ENCODE results near the gene EPS8L1. TPM values are rescaled to one million over a fixed set of nuclear protein-coding genes. Genes with fewer than 3 reads are reported as not detected.

EPS8L1 gene
- polyA plus RNA-seq, 1 donor from 2014 or later, result 25.5 TPM

DNA sequence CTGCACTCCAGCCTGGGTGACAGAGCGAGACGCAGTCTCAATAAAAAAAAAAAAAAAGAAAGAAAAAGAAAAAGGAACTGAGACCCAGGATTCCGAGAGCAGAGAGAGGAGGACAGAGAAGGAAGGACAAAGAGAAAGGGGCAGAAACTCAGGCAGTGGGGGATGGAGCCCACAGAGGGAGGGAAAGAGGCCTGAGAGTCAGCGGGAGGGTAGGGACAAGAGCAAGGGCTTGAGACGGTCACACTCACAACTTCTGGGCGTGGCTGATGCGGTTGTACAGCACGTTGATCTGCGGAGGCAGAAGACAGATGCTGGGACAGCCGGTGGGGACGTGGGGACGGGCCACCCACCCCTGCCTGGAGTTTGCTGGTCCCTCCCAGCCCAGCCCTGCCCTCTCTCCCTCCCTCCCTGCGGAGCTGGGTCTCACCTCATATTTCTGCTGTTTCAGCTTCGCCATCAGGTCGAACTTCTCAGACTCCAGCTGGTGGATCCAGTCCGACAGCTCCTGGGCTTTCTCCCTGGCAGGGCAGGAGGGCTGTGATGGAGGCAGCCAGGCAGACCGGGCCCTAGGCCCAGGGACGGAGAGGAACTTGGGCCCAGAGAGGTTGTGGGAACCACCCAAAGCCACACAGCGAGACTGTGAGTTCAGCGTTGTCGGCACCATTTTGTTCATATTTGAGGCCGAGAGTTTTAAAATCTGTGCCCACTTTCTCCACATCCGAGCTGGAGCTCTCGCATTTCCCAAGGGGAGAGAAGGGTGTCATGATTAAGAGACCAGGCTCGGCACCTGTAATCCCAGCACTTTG is 58.2 kb downstream of the EPS8L1 start:
- Histone ChIP-seq H3K27me3 (ENCODE audit: insufficient read depth, low read depth, low read length) (no peaks in the 10 kb centered on the region), H3K36me3 (ENCODE audit: insufficient read depth, low read length) (no peaks in the 10 kb centered on the region), H3K4me3 (ENCODE audit: low read length) (no peak overlapping the region), H3K9me2 (ENCODE audit: insufficient read depth, low read length) (no peaks in the 10 kb centered on the region), H3K9ac (ENCODE audit: low read length) (no peak overlapping the region), H3K27ac (ENCODE audit: low read length) (no peak overlapping the region), H3K4me2 (ENCODE audit: low read length) (no peak overlapping the region), H3K79me2 (replicated peaks; ENCODE audit: insufficient read depth, low read length) (no peaks in the 10 kb centered on the region), H3K9me3 (ENCODE audit: low read length) (no peaks in the 10 kb centered on the region), H3F3A (ENCODE audit: insufficient read depth, low read length, poor library complexity, severe bottlenecking) (no peaks in the 10 kb centered on the region), H2AFZ (ENCODE audit: low read depth, low read length) (no peak overlapping the region), H4K20me1 (ENCODE audit: insufficient read depth) (no peaks in the 10 kb centered on the region)
- TF ChIP-seq RAD21 (conservative IDR thresholded peaks at IDR 0.05) (no peak), MXI1 (conservative IDR thresholded peaks at IDR 0.05; ENCODE audit: poor library complexity, severe bottlenecking) (no peak), SMC3 (conservative IDR thresholded peaks at IDR 0.05; ENCODE audit: poor library complexity) (no peak), POLR2AphosphoS5 (IDR thresholded peaks at IDR 0.05) (no peak), TAF1 (IDR thresholded peaks at IDR 0.05; ENCODE audit: low read depth) (no peak), EZH2 (IDR thresholded peaks at IDR 0.05; ENCODE audit: borderline replicate concordance, insufficient read depth, low read length, poor library complexity, severe bottlenecking) (no peak), EP300 (conservative IDR thresholded peaks at IDR 0.05; ENCODE audit: poor library complexity, severe bottlenecking) (no peak)
- TF ChIP-seq, protein P1, sequence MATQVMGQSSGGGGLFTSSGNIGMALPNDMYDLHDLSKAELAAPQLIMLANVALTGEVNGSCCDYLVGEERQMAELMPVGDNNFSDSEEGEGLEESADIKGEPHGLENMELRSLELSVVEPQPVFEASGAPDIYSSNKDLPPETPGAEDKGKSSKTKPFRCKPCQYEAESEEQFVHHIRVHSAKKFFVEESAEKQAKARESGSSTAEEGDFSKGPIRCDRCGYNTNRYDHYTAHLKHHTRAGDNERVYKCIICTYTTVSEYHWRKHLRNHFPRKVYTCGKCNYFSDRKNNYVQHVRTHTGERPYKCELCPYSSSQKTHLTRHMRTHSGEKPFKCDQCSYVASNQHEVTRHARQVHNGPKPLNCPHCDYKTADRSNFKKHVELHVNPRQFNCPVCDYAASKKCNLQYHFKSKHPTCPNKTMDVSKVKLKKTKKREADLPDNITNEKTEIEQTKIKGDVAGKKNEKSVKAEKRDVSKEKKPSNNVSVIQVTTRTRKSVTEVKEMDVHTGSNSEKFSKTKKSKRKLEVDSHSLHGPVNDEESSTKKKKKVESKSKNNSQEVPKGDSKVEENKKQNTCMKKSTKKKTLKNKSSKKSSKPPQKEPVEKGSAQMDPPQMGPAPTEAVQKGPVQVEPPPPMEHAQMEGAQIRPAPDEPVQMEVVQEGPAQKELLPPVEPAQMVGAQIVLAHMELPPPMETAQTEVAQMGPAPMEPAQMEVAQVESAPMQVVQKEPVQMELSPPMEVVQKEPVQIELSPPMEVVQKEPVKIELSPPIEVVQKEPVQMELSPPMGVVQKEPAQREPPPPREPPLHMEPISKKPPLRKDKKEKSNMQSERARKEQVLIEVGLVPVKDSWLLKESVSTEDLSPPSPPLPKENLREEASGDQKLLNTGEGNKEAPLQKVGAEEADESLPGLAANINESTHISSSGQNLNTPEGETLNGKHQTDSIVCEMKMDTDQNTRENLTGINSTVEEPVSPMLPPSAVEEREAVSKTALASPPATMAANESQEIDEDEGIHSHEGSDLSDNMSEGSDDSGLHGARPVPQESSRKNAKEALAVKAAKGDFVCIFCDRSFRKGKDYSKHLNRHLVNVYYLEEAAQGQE (IDR thresholded peaks at IDR 0.05; ENCODE audit: borderline replicate concordance), result no peak
- TF ChIP-seq, protein P2, sequence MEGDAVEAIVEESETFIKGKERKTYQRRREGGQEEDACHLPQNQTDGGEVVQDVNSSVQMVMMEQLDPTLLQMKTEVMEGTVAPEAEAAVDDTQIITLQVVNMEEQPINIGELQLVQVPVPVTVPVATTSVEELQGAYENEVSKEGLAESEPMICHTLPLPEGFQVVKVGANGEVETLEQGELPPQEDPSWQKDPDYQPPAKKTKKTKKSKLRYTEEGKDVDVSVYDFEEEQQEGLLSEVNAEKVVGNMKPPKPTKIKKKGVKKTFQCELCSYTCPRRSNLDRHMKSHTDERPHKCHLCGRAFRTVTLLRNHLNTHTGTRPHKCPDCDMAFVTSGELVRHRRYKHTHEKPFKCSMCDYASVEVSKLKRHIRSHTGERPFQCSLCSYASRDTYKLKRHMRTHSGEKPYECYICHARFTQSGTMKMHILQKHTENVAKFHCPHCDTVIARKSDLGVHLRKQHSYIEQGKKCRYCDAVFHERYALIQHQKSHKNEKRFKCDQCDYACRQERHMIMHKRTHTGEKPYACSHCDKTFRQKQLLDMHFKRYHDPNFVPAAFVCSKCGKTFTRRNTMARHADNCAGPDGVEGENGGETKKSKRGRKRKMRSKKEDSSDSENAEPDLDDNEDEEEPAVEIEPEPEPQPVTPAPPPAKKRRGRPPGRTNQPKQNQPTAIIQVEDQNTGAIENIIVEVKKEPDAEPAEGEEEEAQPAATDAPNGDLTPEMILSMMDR (IDR thresholded peaks at IDR 0.05; ENCODE audit: poor library complexity, severe bottlenecking), result no peak

DNA sequence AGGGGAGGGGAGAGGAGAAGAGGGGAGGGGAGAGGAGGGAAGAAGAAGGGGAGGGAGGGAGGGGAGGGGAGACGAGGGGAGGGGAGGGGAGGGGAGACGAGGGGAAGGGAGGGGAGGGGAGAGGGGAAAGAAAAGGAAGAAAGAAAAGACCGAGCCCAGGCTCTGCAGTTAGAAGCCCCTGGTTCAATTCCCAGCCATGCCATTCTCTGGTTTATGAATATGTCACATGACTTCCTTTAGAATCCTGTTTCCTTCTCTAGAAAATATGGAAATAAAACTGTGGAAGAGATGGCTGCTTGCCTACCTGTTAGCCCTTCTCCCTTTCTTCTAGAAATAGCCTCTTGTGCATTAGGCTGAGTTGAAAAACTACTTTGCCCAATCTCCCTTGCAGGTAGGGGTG is 59.1 kb downstream of the EPS8L1 start:
- H3K4me3 ChIP-seq (ENCODE audit: low read length), result no peak overlapping the region
- no peak overlapping the region for H2AFZ ChIP-seq (ENCODE audit: low read depth, low read length)
- no peaks in the 10 kb centered on the region for H3K27me3 ChIP-seq (ENCODE audit: insufficient read depth, low read depth, low read length)

More for the DNA sequence above, 59.1 kb downstream of the EPS8L1 start:
- Histone ChIP-seq H3K9me3 (ENCODE audit: low read length) (no peaks in the 10 kb centered on the region), H3K9ac (ENCODE audit: low read length) (no peak overlapping the region), H3K9me2 (ENCODE audit: insufficient read depth, low read length) (no peaks in the 10 kb centered on the region), H3K79me2 (replicated peaks; ENCODE audit: insufficient read depth, low read length) (no peaks in the 10 kb centered on the region), H3K36me3 (ENCODE audit: insufficient read depth, low read length) (no peaks in the 10 kb centered on the region), H4K20me1 (ENCODE audit: insufficient read depth) (no peaks in the 10 kb centered on the region), H3F3A (ENCODE audit: insufficient read depth, low read length, poor library complexity, severe bottlenecking) (no peaks in the 10 kb centered on the region), H3K4me2 (ENCODE audit: low read length) (no peak overlapping the region), H3K27ac (ENCODE audit: low read length) (no peak overlapping the region)
- TF ChIP-seq MXI1 (conservative IDR thresholded peaks at IDR 0.05; ENCODE audit: poor library complexity, severe bottlenecking) (no peak), SMC3 (conservative IDR thresholded peaks at IDR 0.05; ENCODE audit: poor library complexity) (no peak), POLR2AphosphoS5 (IDR thresholded peaks at IDR 0.05) (no peak), RAD21 (conservative IDR thresholded peaks at IDR 0.05) (no peak), EP300 (conservative IDR thresholded peaks at IDR 0.05; ENCODE audit: poor library complexity, severe bottlenecking) (no peak), TAF1 (IDR thresholded peaks at IDR 0.05; ENCODE audit: low read depth) (no peak), EZH2 (IDR thresholded peaks at IDR 0.05; ENCODE audit: borderline replicate concordance, insufficient read depth, low read length, poor library complexity, severe bottlenecking) (no peak)
- TF ChIP-seq, protein P1 (IDR thresholded peaks at IDR 0.05; ENCODE audit: borderline replicate concordance), result no peak
- TF ChIP-seq, protein P2 (IDR thresholded peaks at IDR 0.05; ENCODE audit: poor library complexity, severe bottlenecking), result no peak
